ENCODE results near the gene EIF1B.

Gene EIF1B

GRCh38 chr3:40309925-40310695, 603 bp downstream of the EIF1B start:
- DNase-seq, result peak; percentile 42

- no peak for DNase-seq
Observed at GRCh38 chr3:40310705-40311104, 1.2 kb downstream of the EIF1B start.

GRCh38 chr3:40312661-40313226, 3.2 kb downstream of the EIF1B start:
- no peak for DNase-seq

- DNase-seq, result no peak
Observed at GRCh38 chr3:40313975-40314860, 4.7 kb downstream of the EIF1B start.

GRCh38 chr3:40317061-40317855, 7.8 kb downstream of the EIF1B start:
- DNase-seq, result peak; percentile 11

- no peak for DNase-seq
Observed at GRCh38 chr3:40321818-40322217, 12.3 kb downstream of the EIF1B start.

- DNase-seq, result no peak
Observed at GRCh38 chr3:40323946-40324345, 14.4 kb downstream of the EIF1B start.

GRCh38 chr3:40324621-40325020, 15.1 kb downstream of the EIF1B start:
- DNase-seq, result no peak

- DNase-seq, result no peak
Observed at GRCh38 chr3:40325465-40325864, 16.0 kb downstream of the EIF1B start.

GRCh38 chr3:40328374-40328773, 18.9 kb downstream of the EIF1B start:
- no peak for DNase-seq

GRCh38 chr3:40329071-40329470, 19.6 kb downstream of the EIF1B start:
- DNase-seq, result no peak

- no peak for DNase-seq
Observed at GRCh38 chr3:40332684-40333083, 23.2 kb downstream of the EIF1B start.

- no peak for DNase-seq
Observed at GRCh38 chr3:40333416-40333815, 23.9 kb downstream of the EIF1B start.

GRCh38 chr3:40333852-40334251, 24.3 kb downstream of the EIF1B start:
- DNase-seq, result no peak

GRCh38 chr3:40336101-40336500, 26.6 kb downstream of the EIF1B start:
- DNase-seq, result no peak

- DNase-seq, result no peak
Observed at GRCh38 chr3:40336511-40337135, 27.1 kb downstream of the EIF1B start.

GRCh38 chr3:40337136-40338108, 27.9 kb downstream of the EIF1B start:
- DNase-seq, result no peak

GRCh38 chr3:40339871-40340270, 30.4 kb downstream of the EIF1B start:
- no peak for DNase-seq

GRCh38 chr3:40340541-40341170, 31.1 kb downstream of the EIF1B start:
- DNase-seq, result no peak

GRCh38 chr3:40341671-40342070, 32.2 kb downstream of the EIF1B start:
- no peak for DNase-seq

- no peak for DNase-seq
Observed at GRCh38 chr3:40350529-40350928, 41.0 kb downstream of the EIF1B start.

Measured in stimulated activated CD4-positive, alpha-beta T cell treated with anti-CD3 and anti-CD28 coated beads, Interleukin-4, amount 100 ng/mL, for 1 hour (primary cell).